HG02981 (cell line): ENCODE results near the gene RECQL5.

Experiments
- ATAC-seq: cut with Tn5 transposase; IDR thresholded peaks from one replicate; pipeline ENCODE4 v1.9.1; 2021; ENCODE audit warnings: mild to moderate bottlenecking, moderate library complexity; ENCODE audit not compliant: unreplicated experiment

Gene RECQL5

DNA sequence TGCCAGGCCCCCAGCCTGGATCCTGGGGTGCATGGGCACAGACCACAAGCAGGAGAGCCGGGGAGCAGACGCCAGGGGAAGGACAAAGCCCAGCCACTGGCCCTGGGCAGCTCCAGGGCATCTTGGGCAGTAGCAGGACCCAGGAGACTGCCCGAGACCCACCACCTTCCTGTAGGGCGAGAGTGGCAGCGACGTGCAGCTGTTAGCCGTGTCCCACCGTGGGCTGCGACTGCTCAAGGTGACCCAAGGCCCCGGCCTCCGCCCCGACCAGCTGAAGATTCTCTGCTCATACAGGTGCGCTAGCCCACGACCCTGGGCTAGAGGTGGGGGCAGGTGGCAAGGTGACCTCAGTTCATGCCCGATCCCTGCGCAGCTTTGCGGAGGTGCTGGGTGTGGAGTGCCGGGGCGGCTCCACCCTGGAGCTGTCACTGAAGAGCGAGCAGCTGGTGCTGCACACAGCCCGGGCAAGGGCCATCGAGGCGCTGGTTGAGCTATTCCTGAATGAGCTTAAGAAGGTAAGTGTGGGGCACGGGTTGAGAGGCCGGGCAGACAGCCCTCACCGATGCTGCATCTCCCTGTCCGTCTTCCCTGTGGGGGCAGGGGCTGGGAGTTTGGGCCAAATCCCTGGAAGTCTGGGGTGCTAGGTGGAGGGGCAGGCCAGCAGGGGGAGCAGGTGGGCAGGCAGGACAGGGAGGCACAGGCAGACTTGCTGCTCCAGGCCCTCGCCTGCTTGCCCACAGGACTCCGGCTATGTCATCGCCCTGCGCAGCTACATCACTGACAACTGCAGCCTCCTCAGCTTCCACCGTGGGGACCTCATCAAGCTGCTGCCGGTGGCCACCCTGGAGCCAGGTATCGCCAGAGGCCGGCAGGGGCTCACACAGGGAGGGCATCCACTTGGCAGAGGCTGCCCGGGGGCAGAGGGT, 47.2 kb downstream of the RECQL5 start:
- ATAC-seq = no peak

DNA sequence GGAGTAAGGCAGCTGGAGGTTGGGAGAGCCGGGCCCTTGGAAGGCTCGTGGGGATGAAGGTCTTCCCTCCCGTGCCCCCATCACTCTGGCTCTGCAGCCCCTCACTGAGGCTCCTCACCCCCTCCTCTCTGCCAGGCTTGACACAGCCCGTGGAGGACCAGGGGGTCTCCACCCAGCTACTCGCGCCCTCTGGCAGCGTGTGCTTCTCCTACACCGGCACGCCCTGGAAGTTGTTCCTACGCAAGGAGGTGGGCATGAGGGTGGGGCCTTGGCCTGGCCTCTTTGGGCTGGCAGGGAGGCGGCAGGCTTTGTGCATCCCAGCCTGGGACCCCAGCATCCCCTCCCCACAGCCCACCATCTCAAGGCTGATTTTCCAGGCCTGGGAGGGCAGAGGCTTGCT, 49.3 kb downstream of the RECQL5 start:
- no peak for ATAC-seq

DNA sequence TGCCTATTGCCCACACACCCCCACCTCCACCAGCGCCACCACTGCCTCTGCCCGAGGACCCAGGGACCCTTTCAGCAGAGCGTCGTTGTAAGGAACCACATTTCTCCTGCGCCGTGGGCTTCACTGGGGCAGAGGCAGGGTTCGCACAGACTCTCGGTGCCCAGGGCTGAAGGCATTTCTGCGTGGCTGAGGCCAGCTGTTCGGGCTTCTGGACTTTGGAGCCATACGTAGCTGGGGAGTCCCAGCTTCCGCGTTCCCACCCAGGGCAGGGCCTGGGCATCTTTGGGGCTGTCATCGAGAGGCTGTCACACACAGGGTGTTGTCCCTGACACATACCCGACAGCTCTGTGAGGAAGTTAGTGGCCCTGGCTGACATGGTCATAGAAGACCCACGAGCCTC, 49.7 kb downstream of the RECQL5 start:
- ATAC-seq = no peak

DNA sequence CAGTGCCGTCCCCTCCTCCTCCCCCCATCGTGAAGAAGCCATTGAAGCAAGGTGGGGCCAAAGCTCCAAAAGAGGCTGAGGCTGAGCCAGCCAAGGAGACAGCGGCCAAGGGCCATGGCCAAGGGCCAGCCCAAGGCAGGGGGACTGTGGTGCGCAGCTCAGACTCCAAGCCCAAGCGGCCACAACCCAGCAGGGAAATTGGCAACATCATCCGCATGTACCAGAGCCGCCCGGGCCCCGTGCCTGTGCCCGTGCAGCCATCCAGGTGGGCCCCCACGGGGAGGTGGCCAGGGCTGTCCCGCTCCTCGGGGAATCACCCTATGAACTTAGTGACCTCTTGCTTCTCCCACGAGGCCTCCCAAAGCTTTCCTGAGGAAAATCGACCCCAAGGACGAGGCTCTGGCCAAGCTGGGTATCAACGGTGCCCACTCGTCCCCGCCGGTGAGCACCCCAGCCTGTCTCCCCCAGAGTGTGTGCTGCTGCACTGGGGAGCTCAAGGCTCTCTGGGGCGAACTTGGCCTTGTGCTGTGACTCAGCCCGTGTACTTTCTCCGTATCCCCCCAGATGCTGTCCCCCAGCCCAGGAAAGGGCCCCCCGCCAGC, 50.3 kb downstream of the RECQL5 start:
- ATAC-seq = no peak

DNA sequence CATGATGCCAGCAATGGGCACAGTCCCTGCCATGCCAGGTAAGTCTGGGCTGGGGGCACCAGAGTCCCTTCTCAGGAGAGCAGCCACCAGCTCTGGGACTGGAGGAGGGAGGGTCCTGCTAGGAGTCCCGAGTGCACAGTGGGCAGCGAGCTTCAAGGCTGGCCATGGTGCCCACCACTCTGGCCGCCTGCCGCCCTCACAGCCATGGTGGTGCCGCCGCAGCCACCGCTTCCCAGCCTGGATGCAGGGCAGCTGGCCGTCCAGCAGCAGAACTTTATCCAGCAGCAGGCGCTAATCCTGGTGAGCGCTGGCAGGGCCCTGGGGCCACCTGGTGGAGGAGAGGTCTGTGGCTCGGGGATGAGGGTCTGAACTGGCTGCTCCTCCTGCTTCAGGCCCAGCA, 51.7 kb downstream of the RECQL5 start:
- ATAC-seq = no peak

DNA sequence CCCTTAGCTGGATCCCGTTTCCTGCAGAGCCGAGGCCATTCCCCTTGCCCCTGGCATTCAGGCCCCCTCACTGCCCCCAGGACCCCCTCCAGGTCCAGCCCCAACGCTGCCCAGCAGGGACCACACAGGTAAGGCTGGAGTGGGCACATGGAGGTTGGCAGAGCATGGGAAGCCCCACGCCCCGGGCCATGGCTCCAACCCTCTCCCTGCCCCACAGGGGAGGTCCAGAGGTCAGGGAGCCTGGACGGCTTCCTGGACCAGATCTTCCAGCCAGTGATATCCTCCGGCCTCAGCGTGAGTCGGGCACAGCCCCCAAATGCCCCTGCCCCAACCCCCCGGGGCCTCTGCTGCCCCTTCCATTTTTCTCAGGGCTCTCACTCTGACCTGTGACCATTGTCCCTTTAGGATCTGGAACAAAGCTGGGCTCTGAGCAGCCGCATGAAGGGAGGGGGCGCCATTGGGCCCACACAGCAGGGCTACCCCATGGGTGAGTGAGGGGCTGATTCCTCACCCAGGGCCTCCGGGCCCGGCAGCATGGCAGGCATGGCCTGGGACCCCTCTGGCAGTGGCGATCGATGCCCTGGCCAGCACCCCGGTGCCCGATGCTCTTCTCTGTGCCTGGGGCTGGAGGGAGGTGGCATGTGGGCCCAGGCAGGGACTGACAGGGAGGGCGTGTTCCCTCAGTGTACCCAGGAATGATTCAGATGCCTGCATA, 52.2 kb downstream of the RECQL5 start:
- no peak for ATAC-seq

DNA sequence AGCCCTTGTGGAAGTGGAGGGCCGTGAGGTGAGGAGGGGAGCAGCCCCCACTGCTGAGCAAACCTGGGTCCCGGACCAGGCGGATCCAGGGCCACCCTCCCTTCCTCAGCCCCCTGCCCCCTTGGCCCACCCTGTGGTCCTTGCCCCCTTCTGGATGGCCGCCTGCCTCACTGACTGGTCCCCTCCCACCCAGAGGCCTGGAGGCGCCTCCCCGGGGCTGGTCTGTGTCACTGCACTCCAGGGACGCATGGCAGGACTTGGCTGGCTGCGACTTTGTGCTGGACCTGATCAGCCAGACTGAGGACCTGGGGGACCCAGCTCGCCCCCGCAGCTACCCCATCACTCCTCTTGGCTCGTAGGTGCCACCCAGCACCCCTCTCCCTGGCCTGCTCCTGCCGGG, 52.9 kb downstream of the RECQL5 start:
- no peak for ATAC-seq

DNA sequence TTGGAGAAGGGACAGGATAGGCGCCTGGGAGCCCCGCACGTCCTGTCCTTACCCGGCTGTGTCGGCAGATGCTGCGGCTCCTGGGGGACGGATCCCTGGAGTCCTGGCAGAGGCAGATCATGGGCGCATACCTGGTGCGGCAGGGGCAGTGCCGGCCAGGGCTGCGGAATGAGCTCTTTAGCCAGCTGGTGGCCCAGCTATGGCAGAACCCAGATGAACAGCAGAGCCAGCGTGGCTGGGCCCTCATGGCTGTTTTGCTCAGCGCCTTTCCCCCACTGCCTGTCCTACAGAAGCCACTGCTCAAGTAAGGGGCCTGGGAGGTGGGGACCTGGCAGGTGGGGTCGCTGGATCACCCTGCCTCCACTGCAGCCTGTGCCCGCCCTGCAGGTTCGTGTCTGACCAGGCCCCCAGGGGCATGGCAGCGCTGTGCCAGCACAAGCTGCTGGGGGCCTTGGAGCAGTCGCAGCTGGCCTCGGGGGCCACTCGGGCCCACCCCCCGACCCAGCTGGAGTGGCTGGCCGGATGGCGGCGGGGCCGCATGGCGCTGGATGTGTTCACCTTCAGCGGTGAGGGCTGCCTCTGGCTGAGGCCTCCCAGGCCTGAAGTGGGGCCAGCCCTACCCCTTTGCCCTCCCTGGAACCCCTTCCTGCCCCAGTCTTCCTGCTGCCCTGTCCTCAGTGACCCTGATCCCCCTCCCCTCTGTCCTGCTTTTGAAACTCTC, 53.9 kb downstream of the RECQL5 start:
- no peak for ATAC-seq

DNA sequence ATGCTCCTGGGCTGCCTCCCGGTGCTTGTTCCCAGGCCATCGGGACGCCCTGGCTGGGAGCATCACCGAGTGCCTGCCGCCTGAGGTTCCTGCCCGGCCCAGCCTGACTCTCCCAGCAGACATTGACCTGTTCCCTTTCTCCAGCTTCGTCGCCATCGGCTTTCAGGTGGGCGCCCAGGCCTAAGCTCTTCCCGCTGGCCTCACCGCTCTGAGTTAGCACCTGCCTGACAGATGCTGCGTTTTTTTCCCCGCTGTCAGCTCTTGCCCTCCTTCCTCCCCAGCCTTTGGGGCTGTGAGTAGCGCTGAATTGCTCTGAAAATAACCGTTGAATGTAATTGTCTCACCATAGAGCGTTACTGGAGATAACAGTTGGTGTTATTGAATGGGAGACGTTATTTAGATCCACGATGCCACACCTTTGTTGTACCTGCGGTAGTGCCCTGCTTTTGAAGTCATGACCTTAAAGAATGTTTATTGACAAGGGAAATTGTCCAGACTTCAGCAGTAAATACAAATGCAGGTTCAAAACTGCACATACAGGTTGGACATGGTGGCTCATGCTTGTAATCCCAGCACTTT, 55.0 kb downstream of the RECQL5 start:
- ATAC-seq = no peak

DNA sequence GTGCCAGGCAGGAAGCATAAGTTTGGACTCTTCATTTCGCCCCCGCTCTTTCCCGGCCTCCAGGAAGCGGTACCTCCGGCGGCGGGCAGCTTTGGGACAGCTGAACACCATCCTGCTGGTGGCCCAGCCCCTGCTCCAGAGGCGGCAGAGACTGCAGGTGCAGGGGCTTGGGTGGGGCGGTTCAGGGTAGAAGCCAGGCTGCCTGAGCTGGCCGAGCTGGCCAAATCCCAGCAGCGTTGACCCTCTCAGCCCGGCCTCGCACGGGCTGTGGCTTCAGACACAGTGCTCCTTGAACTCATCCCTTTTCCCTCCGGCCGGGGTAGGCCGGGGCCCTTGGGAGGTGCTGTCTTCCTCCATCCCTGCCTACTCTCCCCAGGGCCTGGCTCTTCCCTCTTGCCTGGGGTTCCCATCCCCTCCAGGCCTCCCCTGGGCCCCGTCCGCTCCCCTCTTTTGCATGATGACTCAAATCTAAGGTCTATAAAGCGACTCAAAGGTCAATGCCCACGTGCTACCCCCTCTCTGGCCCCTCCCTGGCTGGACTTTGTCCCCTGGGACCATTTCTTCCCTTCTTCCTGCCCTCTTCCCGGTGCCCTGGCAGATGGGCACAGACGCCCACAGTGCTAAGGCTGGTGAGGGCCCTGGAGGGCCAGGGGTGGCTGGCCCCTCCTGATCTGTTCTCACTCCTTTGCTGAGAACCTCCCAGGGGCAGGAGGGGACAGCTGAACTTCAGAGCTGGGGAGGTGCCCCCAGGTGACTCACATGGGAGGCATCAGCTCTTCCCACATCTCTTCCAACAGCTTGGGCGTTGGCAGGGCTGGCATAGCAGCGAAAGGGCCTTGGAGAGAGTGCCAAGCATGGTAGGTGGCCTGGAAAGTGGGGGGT, 56.6 kb downstream of the RECQL5 start:
- ATAC-seq = no peak

DNA sequence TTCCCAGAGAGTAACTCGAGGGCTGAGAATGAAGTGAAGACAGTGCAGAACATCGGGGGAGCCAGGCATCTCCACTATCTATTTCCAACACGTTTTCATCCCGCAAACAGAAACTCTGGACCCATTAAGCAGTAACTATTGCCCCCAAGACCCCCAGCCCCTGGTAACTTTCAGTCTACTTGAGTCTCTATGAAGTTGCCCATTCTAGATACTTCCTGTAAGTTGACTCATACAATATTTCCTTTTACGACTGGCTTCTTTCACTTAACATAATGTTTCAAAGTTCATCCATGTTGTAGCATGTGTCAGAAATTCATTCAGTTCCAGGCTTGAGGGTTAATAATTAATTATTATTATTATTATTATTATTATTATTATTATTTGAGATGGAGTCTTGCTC, 59.9 kb downstream of the RECQL5 start:
- ATAC-seq = no peak

DNA sequence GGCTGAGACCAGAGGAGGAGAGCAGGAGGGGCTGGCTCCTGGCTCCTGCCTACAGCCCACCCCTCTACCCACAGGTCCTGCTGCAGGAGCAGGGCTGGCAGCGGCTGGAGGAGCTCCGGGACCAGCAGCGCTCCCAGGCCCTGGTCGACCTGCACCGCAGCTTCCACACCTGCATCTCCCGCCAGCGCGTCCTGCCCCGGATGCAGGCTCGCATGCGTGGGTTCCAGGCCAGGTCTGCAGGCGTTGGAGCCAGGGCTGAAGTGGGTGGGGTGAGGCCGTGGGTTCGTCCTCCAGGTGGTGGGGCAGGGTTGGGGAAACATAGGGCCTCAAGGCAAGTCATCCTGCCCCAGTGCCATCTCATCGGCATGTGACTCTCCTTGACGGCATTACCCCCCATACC, 61.2 kb downstream of the RECQL5 start:
- no peak for ATAC-seq

DNA sequence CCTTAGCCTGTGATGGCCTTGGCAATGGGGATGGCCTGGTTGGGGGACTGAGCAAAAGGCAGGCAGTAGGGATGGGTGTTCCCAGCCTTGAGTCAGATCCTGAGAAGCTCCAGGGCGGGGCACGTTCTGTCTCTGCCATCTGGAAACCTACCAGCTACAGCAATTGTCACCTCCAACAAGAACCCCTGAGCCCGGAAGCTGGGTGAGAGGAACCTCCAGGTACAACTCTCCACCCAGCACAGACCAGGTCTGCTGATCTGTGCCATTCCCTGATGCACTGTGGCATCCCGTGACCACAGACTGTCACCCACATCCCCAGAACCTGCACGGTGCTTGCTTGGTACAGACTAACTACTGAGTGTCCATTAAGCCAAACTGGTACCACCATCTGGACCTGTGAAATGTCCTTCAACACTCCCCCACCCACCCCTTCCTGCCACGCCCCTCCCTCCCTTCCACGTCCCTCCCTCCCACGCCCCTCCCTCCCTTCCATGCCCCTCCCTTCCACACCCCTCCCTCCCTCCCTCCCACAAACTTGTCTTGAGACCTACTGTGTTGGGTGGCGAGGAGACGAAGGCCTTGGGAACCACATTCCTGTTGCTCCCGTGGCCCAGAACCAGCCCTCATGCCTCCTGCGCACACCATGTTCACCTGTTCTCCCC, 62.8 kb downstream of the RECQL5 start:
- ATAC-seq = no peak

DNA sequence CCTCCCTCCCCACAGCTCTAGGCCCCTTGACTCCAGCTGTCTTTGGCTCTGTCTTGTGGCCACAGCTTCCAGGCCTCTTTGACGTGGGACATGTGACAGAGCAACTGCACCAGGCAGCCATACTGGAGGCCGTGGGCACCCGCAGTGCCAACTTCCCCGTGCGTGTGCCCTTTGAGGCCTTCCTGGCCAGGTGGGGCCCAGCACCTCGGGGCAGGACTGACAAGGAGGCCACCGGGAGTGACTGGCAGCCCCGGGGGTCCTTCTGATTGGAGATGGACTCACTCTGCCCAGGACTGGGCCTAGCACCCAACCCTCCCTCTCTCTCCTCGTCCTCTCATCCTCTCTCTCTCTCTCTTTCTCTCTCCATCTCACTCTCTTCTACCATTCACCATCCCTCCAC, 63.8 kb downstream of the RECQL5 start:
- no peak for ATAC-seq

DNA sequence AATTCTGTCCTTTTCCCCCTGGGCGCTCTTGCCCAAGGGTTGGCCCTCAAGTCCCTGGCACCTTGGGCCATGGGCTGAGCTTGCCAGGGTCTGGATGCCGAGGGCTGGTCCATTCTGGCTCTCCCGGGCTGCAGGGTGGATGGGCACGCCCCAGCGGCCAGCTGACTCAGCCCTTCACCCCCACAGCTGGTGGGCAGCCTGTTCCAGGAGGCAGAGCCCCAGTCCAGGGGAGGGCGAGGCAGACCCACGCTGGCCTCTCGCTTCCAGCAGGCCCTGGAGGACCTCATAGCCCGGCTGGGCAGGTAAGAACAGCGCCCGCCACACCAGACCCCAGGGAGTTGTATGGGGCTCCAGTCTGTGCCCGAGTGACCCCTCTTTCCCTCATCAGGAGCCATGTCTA, 64.3 kb downstream of the RECQL5 start:
- no peak for ATAC-seq

DNA sequence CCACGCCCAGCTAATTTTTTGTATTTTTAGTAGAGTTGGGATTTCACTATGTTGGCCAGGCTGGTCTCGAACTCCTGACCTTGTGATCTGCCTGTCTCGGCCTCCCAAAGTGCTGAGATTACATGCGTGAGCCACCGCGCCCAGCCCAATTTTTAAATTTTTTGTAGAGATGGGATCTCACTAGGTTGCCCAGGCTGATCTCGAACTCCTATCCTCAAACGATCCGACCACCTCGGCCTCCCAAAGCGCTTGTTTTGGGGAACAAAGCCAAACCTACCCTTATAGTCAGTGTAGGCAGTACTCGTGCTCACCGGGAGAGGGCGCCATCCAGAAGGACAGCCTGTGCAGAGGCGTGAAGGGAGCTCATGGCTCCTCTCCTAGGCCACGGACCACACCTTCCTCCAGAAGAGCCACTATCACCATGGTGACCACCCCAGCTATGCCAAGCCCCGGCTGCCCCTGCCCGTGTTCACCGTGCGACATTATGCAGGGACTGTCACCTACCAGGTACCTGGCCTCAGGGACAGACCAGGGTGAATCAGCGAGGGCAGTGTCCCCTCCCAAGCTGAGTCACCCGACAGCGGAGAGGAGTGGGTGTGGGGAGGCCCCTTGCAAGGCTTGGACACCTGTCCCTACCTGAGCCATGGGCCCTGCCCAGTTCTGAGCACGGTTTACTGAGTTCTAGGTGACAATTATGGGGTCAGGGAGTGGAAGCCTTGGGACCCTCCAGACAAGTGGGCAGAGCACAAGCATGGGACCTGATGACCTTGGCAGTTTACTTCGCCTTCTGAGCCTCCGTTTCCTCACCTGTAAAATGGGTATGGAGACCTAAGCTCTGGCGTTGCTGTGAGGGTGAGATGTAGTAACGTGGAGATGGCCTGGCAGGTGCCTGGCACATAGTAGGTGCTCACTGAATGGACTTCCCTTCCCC, 65.6 kb downstream of the RECQL5 start:
- ATAC-seq = no peak

DNA sequence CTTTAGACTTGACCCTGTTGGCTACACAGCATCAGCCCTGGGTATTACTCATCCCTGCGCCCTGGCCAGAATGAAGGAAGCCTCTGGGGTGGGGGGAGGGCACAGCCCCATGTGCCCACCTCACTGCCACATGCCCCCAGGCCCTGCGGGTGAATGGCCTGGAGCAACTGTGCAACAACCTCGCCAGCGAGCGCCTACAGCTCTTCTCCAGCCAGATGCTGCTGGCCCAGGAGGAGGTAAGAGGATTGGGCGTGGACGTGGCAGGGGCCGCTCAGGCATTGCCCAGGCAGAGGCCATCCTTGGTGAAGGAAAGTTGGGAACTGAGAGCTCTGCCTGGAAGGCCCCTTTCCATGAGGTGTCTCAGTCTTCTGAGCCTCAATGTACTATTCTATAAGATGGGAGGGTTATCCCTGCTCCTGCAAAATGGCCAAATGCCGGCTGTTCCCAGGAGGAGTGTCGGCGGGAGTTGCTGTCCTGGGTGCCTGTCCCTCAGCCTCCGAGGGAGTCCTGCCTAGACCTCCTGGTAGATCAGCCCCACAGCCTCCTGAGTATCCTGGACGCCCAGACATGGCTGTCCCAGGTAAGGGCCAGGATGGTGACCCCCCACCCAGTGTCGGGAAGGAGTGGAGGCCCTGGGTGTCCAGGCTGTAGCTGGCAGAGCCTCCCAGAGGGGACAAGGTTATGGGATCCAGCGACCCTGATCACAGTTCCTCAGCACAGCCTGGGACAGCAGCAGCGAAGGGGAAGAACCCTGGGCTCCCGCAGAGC, 70.5 kb downstream of the RECQL5 start:
- ATAC-seq = no peak

DNA sequence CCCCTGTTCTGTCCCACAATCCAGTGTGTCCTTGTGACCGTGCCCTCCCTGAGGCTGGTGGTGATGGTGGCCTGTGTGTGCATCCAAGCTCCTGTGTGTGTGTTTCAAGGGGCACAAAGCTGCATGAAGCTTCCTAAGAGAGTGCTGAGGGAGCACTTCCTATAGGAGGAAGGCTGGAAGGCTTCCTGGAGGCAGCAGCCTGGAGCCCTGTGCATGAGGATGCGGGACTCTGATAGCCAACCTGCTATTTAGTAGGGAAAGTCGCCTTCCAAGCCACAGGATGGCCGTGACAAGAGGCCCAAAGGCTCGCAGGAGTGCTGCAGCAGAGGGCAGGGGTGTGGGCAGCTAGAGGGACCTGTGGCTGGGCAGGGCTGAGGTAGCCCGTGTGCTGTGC, 71.0 kb downstream of the RECQL5 start:
- ATAC-seq = no peak
